Endodermal cell (in vitro differentiated cells): ENCODE data around the gene GNG12. TPM values are rescaled to one million over a fixed set of nuclear protein-coding genes. Genes with fewer than 3 reads are reported as not detected.

ENCODE experiments used
- DNase-seq: peaks from one replicate; pipeline ENCODE4 v3.0.0-alpha.2; 2017
- H3K27ac ChIP-seq: 2 replicates; pipeline ENCODE4 v1.5.1; 2013; ENCODE audit warnings: mild to moderate bottlenecking, low read depth, low read length, moderate library complexity
- H3K27me3 ChIP-seq: 2 replicates; pipeline ENCODE4 v1.6.1; 2013; ENCODE audit warnings: mild to moderate bottlenecking, low read length, moderate library complexity; ENCODE audit not compliant: insufficient read depth, control insufficient read depth, poor library complexity, severe bottlenecking
- H3K36me3 ChIP-seq: 2 replicates; pipeline ENCODE4 v1.7.0; 2013; ENCODE audit warnings: mild to moderate bottlenecking, low read length, moderate library complexity; ENCODE audit not compliant: control insufficient read depth, insufficient read depth
- H3K4me1 ChIP-seq: one replicate; pipeline ENCODE4 v1.7.0; 2013; ENCODE audit warnings: low read length; ENCODE audit not compliant: control insufficient read depth, insufficient read depth
- H3K4me3 ChIP-seq: 2 replicates; pipeline ENCODE4 v1.5.1; 2013; ENCODE audit warnings: mild to moderate bottlenecking, low read length, moderate library complexity
- H3K9ac ChIP-seq: 2 replicates; pipeline ENCODE4 v1.6.1; 2013; ENCODE audit warnings: mild to moderate bottlenecking, low read length, moderate library complexity; ENCODE audit not compliant: poor library complexity, severe bottlenecking; ENCODE audit errors: extremely low read depth
- H3K9me3 ChIP-seq: 2 replicates; pipeline ENCODE4 v1.6.1; 2013; ENCODE audit warnings: mild to moderate bottlenecking, low read length, moderate library complexity; ENCODE audit not compliant: control insufficient read depth
- H3K27ac Mint-ChIP-seq: 2 replicates; pipeline ENCODE4 v1.8.0; 2020; ENCODE audit warnings: mixed read lengths
- H3K27me3 Mint-ChIP-seq: 2 replicates; pipeline ENCODE4 v1.8.0; 2021; ENCODE audit warnings: mild to moderate bottlenecking, mixed read lengths; ENCODE audit not compliant: insufficient read depth
- H3K36me3 Mint-ChIP-seq: 2 replicates; pipeline ENCODE4 v1.8.0; 2020; ENCODE audit warnings: low read depth, mixed read lengths
- H3K4me1 Mint-ChIP-seq: 2 replicates; pipeline ENCODE4 v1.8.0; 2020; ENCODE audit warnings: mixed read lengths
- H3K4me3 Mint-ChIP-seq: 2 replicates; pipeline ENCODE4 v1.8.0; 2020; ENCODE audit warnings: mild to moderate bottlenecking, moderate library complexity, mixed read lengths
- H3K9me3 Mint-ChIP-seq: 2 replicates; pipeline ENCODE4 v1.8.0; 2020; ENCODE audit warnings: mild to moderate bottlenecking, mixed read lengths
- CTCF ChIP-seq: fragments of 200-600 bp; sonication (generic); conservative IDR thresholded peaks from 2 replicates; pipeline ENCODE4 v1.5.0; 2021; ENCODE audit warnings: antibody characterized with exemption, mild to moderate bottlenecking
- WGBS, 2 experiments: methylation state at CpG; one replicate each; pipeline versions ENCODE4 v1.1.5 to v1.1.7; 2013; ENCODE audit warnings: missing lambda C conversion rate in 2 of 2, mixed read lengths in 1 of 2; ENCODE audit not compliant: insufficient coverage in 1 of 2, insufficient read length in 1 of 2; 5-methylcytosine and 5-hydroxymethylcytosine counted together
- total RNA-seq, 2 donors: library from RNA; stranded (reverse); fragmentation: NEBNext Ultra II Directional in 1 of 2; extraction: Animal tissue kit (Norgen Biotek cat#: 25700) in 1 of 2; gene quantifications; 2 replicates in 1 of 2; 3 replicates in 1 of 2; pipeline ENCODE4 v1.2.1, GENCODE V29; 2021

The GNG12 gene
- total RNA-seq, 2 donors from 2014 or later = 7.7 to 9.2 TPM

DNA sequence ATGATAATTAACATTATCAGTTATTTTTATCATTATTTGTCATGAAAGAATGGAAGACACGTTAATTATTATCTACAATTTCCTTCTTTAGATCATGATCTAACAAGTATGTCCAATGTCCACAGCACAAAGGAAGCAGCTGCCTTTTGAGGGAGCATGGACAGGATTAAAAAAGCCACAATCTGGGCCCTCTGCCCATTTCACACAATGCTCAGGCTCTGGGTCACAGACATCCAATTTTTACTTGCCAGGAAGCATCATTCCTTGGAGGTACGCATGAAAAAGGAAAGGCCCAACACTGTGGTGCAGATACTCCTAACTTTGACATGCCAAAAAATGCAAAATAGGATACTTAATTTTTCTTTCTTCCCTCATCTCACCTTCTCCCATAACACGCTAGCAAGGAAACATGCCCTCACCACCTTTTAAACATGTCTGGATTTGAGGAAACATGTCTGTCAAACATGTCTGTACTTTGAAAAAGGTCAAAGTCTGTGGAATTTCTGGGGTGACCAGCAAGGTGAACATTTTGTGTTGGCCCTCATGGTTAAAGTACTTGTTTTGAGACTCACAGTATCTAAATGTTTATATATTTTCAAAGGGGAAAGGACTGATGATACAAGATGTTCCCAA lies 108.2 kb downstream of the GNG12 start:
- peaks cover 13% of the 10 kb centered on the region for H3K4me1 Mint-ChIP-seq
- H3K9ac ChIP-seq = no peak overlapping the region
- no peaks in the 10 kb centered on the region for H3K9me3 ChIP-seq
- no peak overlapping the region for H3K27ac Mint-ChIP-seq
- no peak overlapping the region for H3K4me3 Mint-ChIP-seq
- no peaks in the 10 kb centered on the region for H3K36me3 Mint-ChIP-seq
- no peak overlapping the region for H3K4me3 ChIP-seq
- no peaks in the 10 kb centered on the region for H3K27me3 Mint-ChIP-seq
- peaks cover 12% of the 10 kb centered on the region for H3K4me1 ChIP-seq
- no peak for DNase-seq
- no peaks in the 10 kb centered on the region for H3K27me3 ChIP-seq
- 90 to 94% methylated on average over 3 of the region's 3 CpGs for WGBS, 2 experiments
- H3K27ac ChIP-seq = no peak overlapping the region
- H3K36me3 ChIP-seq = no peaks in the 10 kb centered on the region
- H3K9me3 Mint-ChIP-seq = no peaks in the 10 kb centered on the region
- no peak for TF ChIP-seq CTCF

- Histone ChIP-seq H3K9me3 (no peaks in the 10 kb centered on the region), H3K4me3 (no peak overlapping the region), H3K27ac (no peak overlapping the region), H3K4me1 (peaks cover 18% of the 10 kb centered on the region), H3K36me3 (no peaks in the 10 kb centered on the region), H3K9ac (no peak overlapping the region), H3K27me3 (no peaks in the 10 kb centered on the region)
- no peak for TF ChIP-seq CTCF
- DNase-seq = no peak
- H3K27me3 Mint-ChIP-seq = no peaks in the 10 kb centered on the region
- no peaks in the 10 kb centered on the region for H3K9me3 Mint-ChIP-seq
- 89% methylated on average over 1 to 2 of the region's 2 CpGs for WGBS, 2 experiments
- no peak overlapping the region for H3K27ac Mint-ChIP-seq
- H3K4me3 Mint-ChIP-seq = no peak overlapping the region
- peaks cover 15% of the 10 kb centered on the region for H3K4me1 Mint-ChIP-seq
- H3K36me3 Mint-ChIP-seq = no peaks in the 10 kb centered on the region
These were observed 109.6 kb downstream of the GNG12 start for GRCh38 chr1:67723620-67724019.

DNA sequence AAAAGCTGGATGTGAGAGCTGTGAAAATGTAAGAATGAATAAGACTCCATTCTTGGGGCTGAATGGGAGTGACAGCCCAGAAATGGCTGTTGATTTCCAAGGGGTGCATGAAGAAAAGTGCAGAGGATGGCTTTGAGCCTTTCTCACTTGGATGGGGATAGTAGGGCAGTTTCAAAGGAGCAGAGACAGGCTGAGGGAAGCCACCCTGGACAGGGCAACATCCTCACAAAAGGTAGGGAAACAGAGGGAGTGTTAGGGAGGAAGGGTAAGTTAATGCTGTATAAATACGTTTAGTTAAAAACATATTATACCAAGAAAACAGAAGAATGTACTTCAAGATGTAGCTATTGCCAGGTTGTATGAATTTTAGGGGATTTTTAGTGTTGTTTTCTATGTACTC lies 110.1 kb downstream of the GNG12 start:
- Mint-ChIP-seq H3K27me3 (no peaks in the 10 kb centered on the region), H3K4me3 (no peak overlapping the region), H3K9me3 (no peaks in the 10 kb centered on the region), H3K36me3 (no peaks in the 10 kb centered on the region), H3K27ac (no peak overlapping the region), H3K4me1 (peaks cover 12% of the 10 kb centered on the region)
- no CpG with 5 or more reads among the region's 1 CpG for WGBS, 2 experiments
- Histone ChIP-seq H3K9me3 (no peaks in the 10 kb centered on the region), H3K4me3 (no peak overlapping the region), H3K36me3 (no peaks in the 10 kb centered on the region), H3K4me1 (peaks cover 18% of the 10 kb centered on the region), H3K9ac (no peak overlapping the region), H3K27me3 (no peaks in the 10 kb centered on the region), H3K27ac (no peak overlapping the region)
- TF ChIP-seq CTCF = no peak
- no peak for DNase-seq
